Activated T-helper 2 cell treated with anti-CD3 and anti-CD28 coated beads, Interferon-gamma antibody, Interleukin-2, Interleukin-4, amounts not matched to agents 10 μg/mL and 5 μg/mL and 100 μg/mL, durations not matched to agents 14 hours and 24 hours and 36 hours (primary cell): ENCODE data around the gene CACNB4. TPM values are rescaled to one million over a fixed set of nuclear protein-coding genes. Genes with fewer than 3 reads are reported as not detected.

Experiments
- DNase-seq: peaks from one replicate; pipeline ENCODE4 v3.0.0; 2021; ENCODE audit warnings: low spot score
- H3K27ac Mint-ChIP-seq: one replicate; pipeline ENCODE4 v1.8.0; 2021; ENCODE audit warnings: mixed read lengths
- H3K27me3 Mint-ChIP-seq: one replicate; pipeline ENCODE4 v1.8.0; 2021; ENCODE audit warnings: low read depth, mixed read lengths
- H3K36me3 Mint-ChIP-seq: one replicate; pipeline ENCODE4 v1.8.0; 2021; ENCODE audit warnings: low read depth, mixed read lengths
- H3K4me1 Mint-ChIP-seq: one replicate; pipeline ENCODE4 v1.8.0; 2021; ENCODE audit warnings: low read depth, mixed read lengths
- H3K4me3 Mint-ChIP-seq: one replicate; pipeline ENCODE4 v1.8.0; 2021; ENCODE audit warnings: low read depth, mild to moderate bottlenecking, moderate library complexity, mixed read lengths
- H3K9me3 Mint-ChIP-seq: one replicate; pipeline ENCODE4 v1.8.0; 2021; ENCODE audit warnings: mixed read lengths
- intact Hi-C: fragments of 100-400 bp; cut with micrococcal nuclease; formaldehyde crosslinking; loops from one replicate; pipeline ENCODE4 v1.15.1; 2023
- total RNA-seq: library from RNA; stranded (reverse); gene quantifications from 2 replicates; pipeline ENCODE4 v1.2.3, GENCODE V29; 2022

Gene CACNB4
- total RNA-seq, 1 donor from 2014 or later = 0.23 TPM

DNA sequence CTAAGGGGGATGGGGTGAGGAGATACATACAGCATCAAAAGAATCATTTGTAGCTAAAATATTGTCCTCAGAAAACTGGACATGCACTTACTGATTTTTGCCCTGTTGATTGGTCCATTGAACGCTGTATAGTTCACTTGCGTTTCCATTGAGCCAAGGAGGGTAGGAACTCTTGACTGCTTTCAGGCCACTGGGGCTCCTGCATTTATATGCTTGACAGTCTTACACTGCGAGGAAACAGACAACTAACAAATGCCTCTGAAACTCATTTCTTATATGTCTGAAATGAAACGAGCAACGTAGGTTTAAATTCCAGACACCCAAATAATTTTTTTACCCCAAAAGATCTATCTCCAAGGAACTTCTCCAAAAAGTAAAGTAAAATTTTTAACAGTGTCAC lies 312.8 kb downstream of the CACNB4 start:
- no peak overlapping the region for H3K4me3 Mint-ChIP-seq
- H3K36me3 Mint-ChIP-seq = peaks cover 11% of the 10 kb centered on the region
- intact Hi-C loops = no loop called here
- H3K4me1 Mint-ChIP-seq = no peaks in the 10 kb centered on the region
- no peak for DNase-seq
- H3K9me3 Mint-ChIP-seq = no peaks in the 10 kb centered on the region
- no peaks in the 10 kb centered on the region for H3K27me3 Mint-ChIP-seq
- H3K27ac Mint-ChIP-seq = no peak overlapping the region

- Mint-ChIP-seq H3K9me3 (peaks cover 4% of the 10 kb centered on the region), H3K27me3 (no peaks in the 10 kb centered on the region), H3K27ac (no peak overlapping the region), H3K36me3 (peaks cover 28% of the 10 kb centered on the region), H3K4me1 (no peaks in the 10 kb centered on the region), H3K4me3 (no peak overlapping the region)
- intact Hi-C loops = no loop called here
- DNase-seq = no peak
Measured at GRCh38 chr2:151783133-151783520, 315.7 kb downstream of the CACNB4 start.

Other genes with a start within 250 kb of the CACNB4 start
- 14.3 and 15.9 TPM in 2 replicates for gene STAM2, start 76.7 kb upstream of the CACNB4 start, total RNA-seq
- gene FMNL2, start 236.1 kb upstream of the CACNB4 start, total RNA-seq = 14.0 and 14.3 TPM in 2 replicates